Stimulated activated CD8-positive, alpha-beta memory T cell treated with anti-CD3 and anti-CD28 coated beads, Interleukin-2, amount 100 ng/mL, for 48 hours (primary cell): ENCODE measurements around the gene SLC38A8.

Experiments used
- DNase-seq, 2 donors: peaks; one replicate each; pipeline ENCODE4 v3.0.0-alpha.2; 2020; ENCODE audit warnings: low read depth in 2 of 2

Gene SLC38A8

GRCh38 chr16:84042308-84042878, at the start of gene SLC38A8:
SLC38A8 (minus strand) TSS chr16:84042795; CDS start chr16:84042157, 638 bp downstream.
- no peak for DNase-seq

- DNase-seq = no peak
Measured at GRCh38 chr16:84091460-84091859, 48.9 kb upstream of the SLC38A8 start.

GRCh38 chr16:84090211-84090610, 47.6 kb upstream of the SLC38A8 start:
- DNase-seq = no peak

GRCh38 chr16:84088695-84089395, 46.2 kb upstream of the SLC38A8 start:
- peak; percentile 36 to 41 for DNase-seq

- no peak for DNase-seq
Measured at GRCh38 chr16:84087466-84088151, 45.0 kb upstream of the SLC38A8 start.

- DNase-seq = no peak
Measured at GRCh38 chr16:84087001-84087400, 44.4 kb upstream of the SLC38A8 start.

GRCh38 chr16:84086341-84086740, 43.7 kb upstream of the SLC38A8 start:
- no peak for DNase-seq

- DNase-seq = no peak
Measured at GRCh38 chr16:84085773-84086172, 43.2 kb upstream of the SLC38A8 start.

GRCh38 chr16:84085271-84085667, 42.7 kb upstream of the SLC38A8 start:
- no peak for DNase-seq

GRCh38 chr16:84084570-84085270, 42.1 kb upstream of the SLC38A8 start:
- DNase-seq = peak; percentile 25 to 48

GRCh38 chr16:84082835-84083569, 40.4 kb upstream of the SLC38A8 start:
- no peak for DNase-seq

- no peak for DNase-seq
Measured at GRCh38 chr16:84082110-84082509, 39.5 kb upstream of the SLC38A8 start.

- DNase-seq = no peak
Measured at GRCh38 chr16:84081446-84081989, 38.9 kb upstream of the SLC38A8 start.

- no peak for DNase-seq
Measured at GRCh38 chr16:84080813-84081212, 38.2 kb upstream of the SLC38A8 start.

- no peak for DNase-seq
Measured at GRCh38 chr16:84080378-84080777, 37.8 kb upstream of the SLC38A8 start.

- DNase-seq = no peak
Measured at GRCh38 chr16:84079664-84080063, 37.1 kb upstream of the SLC38A8 start.

GRCh38 chr16:84075376-84075775, 32.8 kb upstream of the SLC38A8 start:
- no peak for DNase-seq

GRCh38 chr16:84074721-84075120, 32.1 kb upstream of the SLC38A8 start:
- DNase-seq = no peak

- no peak for DNase-seq
Measured at GRCh38 chr16:84072014-84072413, 29.4 kb upstream of the SLC38A8 start.

GRCh38 chr16:84071121-84071520, 28.5 kb upstream of the SLC38A8 start:
- no peak for DNase-seq

GRCh38 chr16:84069540-84069939, 26.9 kb upstream of the SLC38A8 start:
- no peak for DNase-seq
